Fibroblast of lung (primary cell): Measurements from ENCODE around the gene TMEM72.

Source experiments
- EZH2 ChIP-seq: IDR thresholded peaks from 2 replicates; pipeline ENCODE4 v1.5.1; 2012; ENCODE audit warnings: low read length, control low read depth, mild to moderate bottlenecking; ENCODE audit errors: missing control alignments
- TF ChIP-seq, protein P1 (sequence below), 2 donors: IDR thresholded peaks in 1 of 2; conservative IDR thresholded peaks in 1 of 2; 1 replicate in 1 of 2; 2 replicates in 1 of 2; pipeline ENCODE4 v1.5.1; 2011 to 2012; ENCODE audit warnings: low read length in 2 of 2, control low read depth in 1 of 2, inconsistent platforms in 1 of 2, low read depth in 1 of 2, mild to moderate bottlenecking in 1 of 2

DNA sequence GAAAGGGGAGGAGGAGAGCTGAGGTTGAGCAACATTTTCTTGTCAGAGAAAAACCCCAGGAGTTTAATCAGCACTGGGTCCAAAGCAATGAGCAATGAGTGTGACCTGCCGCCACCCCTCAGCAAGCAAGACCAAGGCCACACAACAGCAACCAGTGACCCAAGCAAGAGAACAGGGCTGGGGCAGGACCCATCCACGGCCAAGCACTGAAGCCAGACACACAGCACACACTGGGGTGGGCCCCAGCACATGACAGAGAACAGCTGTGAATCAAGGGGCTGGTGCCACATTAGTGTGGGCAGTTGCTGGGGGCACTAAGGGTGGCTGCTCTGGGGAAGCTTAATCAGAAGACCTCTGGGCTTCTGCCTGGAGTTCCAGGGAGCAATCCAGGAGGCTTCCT, 16.2 kb downstream of the TMEM72 start:
- TF ChIP-seq, protein P1, sequence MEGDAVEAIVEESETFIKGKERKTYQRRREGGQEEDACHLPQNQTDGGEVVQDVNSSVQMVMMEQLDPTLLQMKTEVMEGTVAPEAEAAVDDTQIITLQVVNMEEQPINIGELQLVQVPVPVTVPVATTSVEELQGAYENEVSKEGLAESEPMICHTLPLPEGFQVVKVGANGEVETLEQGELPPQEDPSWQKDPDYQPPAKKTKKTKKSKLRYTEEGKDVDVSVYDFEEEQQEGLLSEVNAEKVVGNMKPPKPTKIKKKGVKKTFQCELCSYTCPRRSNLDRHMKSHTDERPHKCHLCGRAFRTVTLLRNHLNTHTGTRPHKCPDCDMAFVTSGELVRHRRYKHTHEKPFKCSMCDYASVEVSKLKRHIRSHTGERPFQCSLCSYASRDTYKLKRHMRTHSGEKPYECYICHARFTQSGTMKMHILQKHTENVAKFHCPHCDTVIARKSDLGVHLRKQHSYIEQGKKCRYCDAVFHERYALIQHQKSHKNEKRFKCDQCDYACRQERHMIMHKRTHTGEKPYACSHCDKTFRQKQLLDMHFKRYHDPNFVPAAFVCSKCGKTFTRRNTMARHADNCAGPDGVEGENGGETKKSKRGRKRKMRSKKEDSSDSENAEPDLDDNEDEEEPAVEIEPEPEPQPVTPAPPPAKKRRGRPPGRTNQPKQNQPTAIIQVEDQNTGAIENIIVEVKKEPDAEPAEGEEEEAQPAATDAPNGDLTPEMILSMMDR (conservative IDR thresholded peaks at IDR 0.05 in 1 of 2, IDR thresholded peaks at IDR 0.05 in 1 of 2; ENCODE audit: low read depth in 1 of 2, low read length in 2 of 2) = no peak
- no peak for TF ChIP-seq EZH2
